Stimulated activated CD4-positive, alpha-beta T cell treated with anti-CD3 and anti-CD28 coated beads, Interleukin-15, amount 100 ng/mL, for 24 hours (primary cell): Measurements from ENCODE around the gene KPNA1.
A peak's percentile ranks its signal among the peaks of the same experiment; 100 is the strongest.

Experiments
- DNase-seq: peaks from one replicate; pipeline ENCODE4 v3.0.0-alpha.2; 2020

KPNA1 gene

DNA sequence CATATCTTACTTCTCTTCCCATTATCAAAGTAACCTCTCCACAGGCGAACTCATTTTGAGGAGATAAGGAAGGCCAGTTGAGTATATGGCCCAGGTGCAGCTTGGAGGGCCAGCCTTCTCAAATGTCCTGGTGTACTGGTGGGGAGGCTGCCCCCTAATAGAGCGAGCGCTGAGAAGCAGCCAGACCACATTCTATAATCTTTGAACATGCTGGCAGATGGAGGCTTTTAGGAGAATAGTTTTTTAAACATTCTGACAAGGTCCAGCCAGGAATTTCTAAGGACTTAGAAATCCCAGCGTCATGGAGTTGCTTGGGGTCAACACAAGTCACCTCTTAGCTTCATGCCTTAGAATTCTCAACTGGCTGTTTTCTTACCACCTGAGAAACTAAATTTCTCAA, 104.6 kb downstream of the KPNA1 start:
- DNase-seq = no peak

- no peak for DNase-seq
Observed at GRCh38 chr3:122409446-122409845, 105.3 kb downstream of the KPNA1 start.

DNA sequence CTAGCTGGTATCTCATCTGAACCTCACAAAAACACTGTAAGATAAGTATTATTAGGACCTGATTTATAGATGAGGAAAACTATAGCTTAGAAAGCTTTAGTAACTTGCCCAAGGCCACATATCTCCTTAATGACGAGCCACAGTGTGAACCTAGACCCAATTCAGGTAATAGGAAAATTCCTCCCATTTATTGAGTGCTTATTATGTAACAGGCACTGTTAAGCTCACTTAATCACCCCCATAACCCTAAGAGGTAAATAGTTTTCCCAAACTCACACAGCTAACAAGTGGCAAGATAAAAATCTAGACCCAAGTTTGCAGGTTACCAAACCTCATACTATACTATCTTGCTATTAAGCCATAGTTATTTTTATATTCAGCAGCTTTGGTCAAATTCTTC, 106.8 kb downstream of the KPNA1 start:
- no peak for DNase-seq

DNA sequence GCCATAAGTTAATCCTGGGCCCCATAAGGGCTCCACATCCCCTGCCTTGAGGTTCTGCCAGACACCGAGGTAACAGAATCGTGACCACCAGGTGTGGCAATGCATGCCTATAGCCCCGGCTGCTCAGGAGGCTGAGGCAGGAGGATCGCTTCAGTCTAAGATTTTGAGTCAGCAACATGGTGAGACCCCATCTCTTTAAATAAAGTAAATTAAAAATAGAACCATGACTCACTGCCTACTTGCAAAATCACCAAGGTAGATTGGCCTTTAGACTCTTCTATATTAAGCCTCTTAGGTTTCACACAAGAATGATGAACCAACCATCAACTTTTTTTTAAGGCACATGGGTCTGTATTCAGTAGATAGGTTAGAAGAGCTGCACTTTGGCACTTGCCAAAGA, 108.5 kb downstream of the KPNA1 start:
- no peak for DNase-seq

- DNase-seq = no peak
Observed at GRCh38 chr3:122405015-122405414, 109.7 kb downstream of the KPNA1 start.

- no peak for DNase-seq
Observed at GRCh38 chr3:122403489-122403888, 111.2 kb downstream of the KPNA1 start.

DNA sequence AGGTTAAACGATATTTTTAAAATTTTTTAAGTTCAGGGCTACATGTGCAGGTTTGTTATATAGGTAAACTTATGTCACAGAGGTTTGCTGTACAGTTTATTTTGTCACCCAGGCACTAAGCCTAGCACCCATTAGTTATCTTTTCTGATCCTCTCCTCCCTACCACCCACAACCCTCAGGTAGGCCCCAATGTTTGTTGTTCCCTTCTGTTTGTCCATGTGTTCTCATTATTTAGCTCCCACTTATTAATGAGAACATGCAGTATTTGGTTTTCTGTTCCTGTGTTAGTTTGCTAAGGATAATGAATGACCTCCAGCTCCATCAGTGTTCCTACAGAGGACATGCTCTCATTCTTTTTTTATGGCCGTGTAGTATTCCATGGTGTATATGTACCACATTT, 115.8 kb downstream of the KPNA1 start:
- no peak for DNase-seq

- DNase-seq = no peak
Observed at GRCh38 chr3:122397201-122397600, 117.5 kb downstream of the KPNA1 start.

- DNase-seq = no peak
Observed at GRCh38 chr3:122396511-122396910, 118.2 kb downstream of the KPNA1 start.

GRCh38 chr3:122395582-122395981, 119.2 kb downstream of the KPNA1 start:
- no peak for DNase-seq

GRCh38 chr3:122394173-122394572, 120.6 kb downstream of the KPNA1 start:
- no peak for DNase-seq

GRCh38 chr3:122392868-122393844, 121.6 kb downstream of the KPNA1 start:
- no peak for DNase-seq

- no peak for DNase-seq
Observed at GRCh38 chr3:122391681-122392446, 122.9 kb downstream of the KPNA1 start.

- no peak for DNase-seq
Observed at GRCh38 chr3:122390665-122391064, 124.1 kb downstream of the KPNA1 start.

DNA sequence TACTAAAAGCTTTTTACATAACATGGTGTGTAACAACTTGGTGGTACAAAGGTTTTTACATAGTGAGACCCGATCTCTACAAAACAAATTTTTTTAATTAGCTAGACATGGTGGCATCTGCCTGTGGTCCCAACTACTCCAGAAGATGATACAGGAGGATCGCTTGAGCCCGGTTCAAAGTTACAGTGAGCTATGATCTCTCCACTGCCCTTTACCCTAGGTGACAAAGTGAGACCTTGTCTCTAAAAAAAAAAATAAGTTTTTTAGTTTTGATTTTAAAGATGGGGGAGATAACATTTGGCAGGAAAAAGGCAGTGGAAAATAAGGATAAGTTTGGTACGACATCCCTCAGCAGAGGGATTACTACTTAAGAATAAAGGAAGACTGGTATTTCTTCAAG, 124.8 kb downstream of the KPNA1 start:
- no peak for DNase-seq

DNA sequence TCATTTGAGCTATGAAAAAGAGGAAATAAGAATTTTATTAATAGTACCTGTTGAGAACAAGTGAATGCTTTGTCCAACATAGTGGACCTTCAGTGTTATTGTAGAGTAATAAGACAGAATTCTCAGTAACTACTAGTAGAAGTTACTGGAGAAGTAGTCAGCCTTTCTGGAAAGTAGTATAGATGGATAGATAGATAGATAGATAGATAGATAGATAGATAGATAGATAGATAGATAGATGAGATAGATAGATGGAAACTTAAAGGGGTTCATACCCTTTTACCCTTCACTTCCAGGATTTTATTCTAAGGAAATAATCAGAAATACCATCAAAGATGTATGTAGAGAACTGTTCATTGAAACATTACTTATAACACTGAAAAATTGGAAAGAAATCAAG, 125.5 kb downstream of the KPNA1 start:
- DNase-seq = no peak

- DNase-seq = no peak
Observed at GRCh38 chr3:122387709-122388108, 127.0 kb downstream of the KPNA1 start.

DNA sequence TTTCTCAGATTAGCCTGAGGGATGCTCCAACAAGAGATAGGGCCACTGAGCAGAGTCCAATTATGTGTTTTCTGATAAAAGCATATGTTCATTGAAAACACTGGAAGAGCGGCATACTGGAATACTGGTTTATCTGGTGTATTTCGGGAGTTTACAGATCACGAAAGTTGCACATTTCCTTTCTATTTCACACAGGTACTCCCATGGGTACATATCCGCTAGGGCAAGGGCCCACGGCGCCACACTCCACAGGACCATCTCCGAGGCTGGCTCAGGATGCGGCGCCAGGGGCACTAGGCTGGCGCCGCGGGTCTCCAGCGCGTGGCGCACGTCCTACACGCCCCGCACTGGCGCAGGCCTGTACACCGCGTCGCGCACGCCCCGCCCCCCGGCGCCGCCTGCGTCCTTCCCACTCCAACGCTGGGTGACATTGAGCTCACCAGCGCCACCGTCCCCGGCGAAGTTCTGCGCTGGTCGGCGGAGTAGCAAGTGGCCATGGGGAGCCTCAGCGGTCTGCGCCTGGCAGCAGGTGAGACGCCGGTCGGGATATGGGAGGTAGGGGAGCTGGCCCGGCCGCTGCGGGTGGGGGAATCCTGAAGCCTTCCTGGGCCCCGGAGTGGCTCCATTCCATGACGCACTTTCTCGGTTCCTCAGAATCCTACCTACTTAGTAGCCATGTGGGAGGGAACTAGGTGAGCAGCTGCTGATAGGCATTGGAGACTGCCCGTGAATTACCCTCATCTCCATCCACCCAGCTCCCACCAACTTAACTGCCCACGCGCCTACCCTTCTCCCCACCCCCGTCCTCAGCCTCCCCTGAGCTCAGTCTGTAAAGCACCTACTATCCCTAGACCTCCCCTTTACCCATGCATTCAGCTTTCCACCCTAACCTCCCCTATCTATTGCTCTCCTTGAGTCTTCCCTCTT, 130.7 kb downstream of the KPNA1 start, which contains the start of gene FAM162A:
Gene FAM162A, plus strand, starts transcription at position 412 of the 927 bp plus-strand sequence. Its CDS starts 84 bp downstream, at position 496.
- peak; percentile 96 for DNase-seq

DNA sequence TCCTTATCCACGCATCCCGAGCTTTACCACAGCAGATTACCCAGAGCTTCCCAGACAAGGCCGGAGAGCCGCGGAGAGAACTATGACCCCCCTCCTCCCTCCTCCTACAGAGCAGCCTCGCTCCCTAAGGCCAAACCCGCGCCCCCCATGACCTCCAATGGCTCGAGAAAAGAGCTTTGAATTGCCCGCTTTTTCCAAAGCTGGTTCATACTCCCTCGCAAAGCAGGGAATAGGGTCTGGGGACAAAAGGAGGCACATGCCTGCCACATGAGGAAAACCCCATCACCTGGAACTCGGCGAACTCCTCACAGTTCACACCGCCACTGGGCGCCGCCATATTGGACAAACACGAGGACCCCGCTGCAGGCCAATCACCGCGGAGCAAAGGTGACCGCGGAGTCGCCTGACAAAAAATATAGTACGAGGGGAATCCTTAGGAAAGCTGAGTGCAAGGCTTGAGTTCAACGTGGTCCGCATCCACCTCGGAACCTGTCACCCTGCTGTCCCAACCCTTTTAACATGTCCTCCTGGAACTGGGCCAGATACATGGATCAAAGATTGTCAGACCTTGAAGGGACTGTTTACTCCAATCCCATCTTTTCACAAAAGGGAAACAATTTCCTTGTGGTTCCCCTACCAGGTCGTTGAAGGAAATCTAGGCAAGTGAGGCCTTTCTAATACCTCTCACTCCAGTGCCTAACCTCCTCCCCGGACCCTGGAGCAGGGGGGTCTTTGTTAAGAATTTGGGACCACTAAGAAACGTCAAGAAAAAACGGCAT, 131.7 kb downstream of the KPNA1 start, which contains the start of gene MIX23:
Gene MIX23, minus strand, starts transcription at position 344 of the 779 bp plus-strand sequence. Its CDS starts 7 bp downstream, at position 337.
- peak; percentile 93 for DNase-seq

DNA sequence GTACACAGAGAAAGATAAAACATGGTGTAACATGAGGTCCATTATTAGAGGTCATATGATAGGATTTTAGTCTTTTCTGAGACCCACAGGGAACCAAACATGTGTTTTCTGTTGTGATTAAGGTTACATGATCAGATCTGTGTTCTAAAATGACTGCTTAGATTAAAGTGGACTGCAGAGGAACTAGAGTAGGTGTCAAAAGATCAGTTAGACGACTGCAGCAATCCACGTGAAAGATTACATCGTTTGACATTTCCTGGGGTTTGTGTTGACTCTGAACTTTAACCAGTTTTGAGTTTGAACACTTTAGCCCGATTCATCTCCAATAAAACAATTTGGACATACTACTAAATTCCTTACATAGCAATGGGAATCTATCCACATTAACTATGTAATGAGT, 136.8 kb downstream of the KPNA1 start:
- DNase-seq = no peak

DNA sequence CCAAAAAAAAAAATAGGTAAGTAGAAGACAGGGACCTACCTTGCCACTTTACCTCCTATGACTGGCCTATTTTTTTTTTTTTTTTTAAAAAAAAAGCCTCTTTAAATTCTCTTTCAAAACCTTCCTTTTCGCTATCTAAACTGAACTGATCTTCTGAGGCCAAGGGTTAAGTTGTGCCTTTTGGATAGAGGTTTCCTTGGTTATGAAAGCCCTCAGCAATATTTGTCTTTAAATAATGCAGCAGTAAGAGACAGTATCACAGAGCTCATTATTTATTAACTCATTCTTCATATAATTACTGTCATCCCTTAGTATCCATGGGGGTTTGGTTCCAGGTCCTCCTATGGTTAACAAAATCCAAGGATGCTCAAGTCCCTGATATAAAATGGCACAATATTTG, 140.7 kb downstream of the KPNA1 start:
- DNase-seq = no peak
